Adrenal gland (tissue), 5 donors: ENCODE results near the gene HAPSTR1.

Source experiments
- CTCF ChIP-seq, 6 experiments: fragments of 450-650 bp in 4 of 6; fragments of 200-600 bp in 2 of 6; sonication (generic) in 1 of 6; IDR thresholded peaks; 1 replicate in 5 of 6; 2 replicates in 1 of 6; pipeline versions ENCODE4 v1.5.1 to v1.8.0; 2016 to 2021; ENCODE audit warnings: antibody characterized with exemption in 6 of 6, mild to moderate bottlenecking in 2 of 6, moderate library complexity in 1 of 6
- POLR2A ChIP-seq, 2 donors: fragments of 450-650 bp; IDR thresholded peaks; one replicate each; pipeline ENCODE4 v1.6.1; 2017; ENCODE audit warnings: antibody characterized with exemption in 2 of 2, mild to moderate bottlenecking in 2 of 2, moderate library complexity in 1 of 2
- donor health status: DM: no; HTN: no; CAD: no.

- TF ChIP-seq CTCF (IDR thresholded peaks at IDR 0.05), result no peak
- no peak for TF ChIP-seq POLR2A (IDR thresholded peaks at IDR 0.05)
These were observed 42.9 kb downstream of the HAPSTR1 start for GRCh38 chr16:9134306-9134705.
